ENCODE data around the gene DNER.

Gene DNER

DNA sequence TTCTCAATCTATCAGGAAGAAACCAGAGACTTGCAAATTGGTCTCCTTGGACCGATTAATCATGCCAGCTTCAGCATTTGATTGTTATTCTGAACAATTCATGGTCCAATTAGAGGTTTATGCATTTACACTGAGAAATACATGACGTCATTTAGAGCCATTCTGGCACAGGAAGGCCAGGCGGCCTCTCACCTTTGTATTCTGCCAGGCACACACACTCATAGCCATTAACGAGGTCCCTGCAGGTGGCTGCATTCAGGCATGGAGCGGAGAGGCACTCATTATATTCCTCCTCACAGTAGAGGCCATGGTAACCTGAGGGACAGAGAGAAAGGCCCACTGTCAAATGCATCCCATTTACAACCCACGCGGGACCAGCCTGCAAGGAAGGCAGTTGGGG is 296.4 kb downstream of the DNER start:
- TF ChIP-seq, protein P1, sequence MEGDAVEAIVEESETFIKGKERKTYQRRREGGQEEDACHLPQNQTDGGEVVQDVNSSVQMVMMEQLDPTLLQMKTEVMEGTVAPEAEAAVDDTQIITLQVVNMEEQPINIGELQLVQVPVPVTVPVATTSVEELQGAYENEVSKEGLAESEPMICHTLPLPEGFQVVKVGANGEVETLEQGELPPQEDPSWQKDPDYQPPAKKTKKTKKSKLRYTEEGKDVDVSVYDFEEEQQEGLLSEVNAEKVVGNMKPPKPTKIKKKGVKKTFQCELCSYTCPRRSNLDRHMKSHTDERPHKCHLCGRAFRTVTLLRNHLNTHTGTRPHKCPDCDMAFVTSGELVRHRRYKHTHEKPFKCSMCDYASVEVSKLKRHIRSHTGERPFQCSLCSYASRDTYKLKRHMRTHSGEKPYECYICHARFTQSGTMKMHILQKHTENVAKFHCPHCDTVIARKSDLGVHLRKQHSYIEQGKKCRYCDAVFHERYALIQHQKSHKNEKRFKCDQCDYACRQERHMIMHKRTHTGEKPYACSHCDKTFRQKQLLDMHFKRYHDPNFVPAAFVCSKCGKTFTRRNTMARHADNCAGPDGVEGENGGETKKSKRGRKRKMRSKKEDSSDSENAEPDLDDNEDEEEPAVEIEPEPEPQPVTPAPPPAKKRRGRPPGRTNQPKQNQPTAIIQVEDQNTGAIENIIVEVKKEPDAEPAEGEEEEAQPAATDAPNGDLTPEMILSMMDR (IDR thresholded peaks at IDR 0.05; ENCODE audit: control insufficient read depth, insufficient read depth, low read depth, low read length, missing control alignments) = no peak
- no peak overlapping the region for H3K4me3 ChIP-seq (ENCODE audit: control insufficient read depth, low read depth, low read length)
- no peak for DNase-seq (ENCODE audit: low read depth)

DNA sequence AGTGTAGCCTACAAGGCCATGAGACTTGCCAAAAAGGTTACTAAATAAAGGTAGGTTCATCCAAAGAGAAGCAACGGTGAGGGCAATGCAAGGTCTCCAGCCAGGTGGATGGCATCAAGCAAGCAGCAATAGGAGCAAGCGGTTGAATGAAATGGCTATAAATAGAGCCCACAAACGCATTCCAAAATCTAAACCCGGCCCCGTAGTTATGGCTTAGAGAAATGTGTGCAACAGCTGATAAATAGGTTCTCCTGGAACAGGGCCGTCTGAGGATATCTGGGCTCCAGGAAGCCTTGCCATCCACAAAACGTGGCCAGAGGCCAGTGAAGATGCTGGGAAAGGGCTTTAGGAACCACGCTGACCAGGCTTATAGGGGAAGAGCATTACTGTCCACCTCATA is 297.2 kb downstream of the DNER start:
- TF ChIP-seq, protein P1 (IDR thresholded peaks at IDR 0.05; ENCODE audit: control insufficient read depth, insufficient read depth, low read depth, low read length, missing control alignments) = no peak
- no peak overlapping the region for H3K4me3 ChIP-seq (ENCODE audit: control insufficient read depth, low read depth, low read length)
- no peak for DNase-seq (ENCODE audit: low read depth)

DNA sequence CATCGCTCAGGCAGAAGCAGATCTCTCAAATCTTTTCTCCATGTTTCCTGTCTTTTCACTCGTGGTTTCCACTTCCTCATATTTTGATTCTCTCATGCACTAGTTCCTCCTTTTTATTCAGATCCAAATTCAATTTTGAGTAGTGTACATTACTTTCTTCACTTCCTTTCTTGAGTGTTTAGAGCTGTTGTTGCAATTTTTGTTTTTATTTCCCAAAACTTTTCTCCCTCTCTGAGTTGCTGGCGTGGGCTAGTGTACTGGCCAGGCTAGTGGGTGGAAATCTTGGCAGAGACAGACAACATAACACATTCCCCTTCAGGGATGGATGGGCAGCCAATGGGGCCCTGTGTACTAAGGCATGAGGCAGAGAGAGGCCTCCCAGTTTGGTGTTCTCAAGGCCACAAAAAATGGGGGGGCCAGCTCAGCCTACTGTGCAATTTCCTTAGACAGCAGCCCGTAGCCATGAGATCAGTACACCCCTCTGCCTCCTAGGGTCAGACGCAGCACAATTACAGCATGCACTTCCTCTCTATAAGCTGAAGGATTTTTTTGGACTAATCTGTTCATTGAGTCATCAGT is 298.1 kb downstream of the DNER start:
- TF ChIP-seq, protein P1 (IDR thresholded peaks at IDR 0.05; ENCODE audit: control insufficient read depth, insufficient read depth, low read depth, low read length, missing control alignments) = no peak
- no peak for DNase-seq (ENCODE audit: low read depth)
- H3K4me3 ChIP-seq (ENCODE audit: control insufficient read depth, low read depth, low read length) = no peak overlapping the region

DNA sequence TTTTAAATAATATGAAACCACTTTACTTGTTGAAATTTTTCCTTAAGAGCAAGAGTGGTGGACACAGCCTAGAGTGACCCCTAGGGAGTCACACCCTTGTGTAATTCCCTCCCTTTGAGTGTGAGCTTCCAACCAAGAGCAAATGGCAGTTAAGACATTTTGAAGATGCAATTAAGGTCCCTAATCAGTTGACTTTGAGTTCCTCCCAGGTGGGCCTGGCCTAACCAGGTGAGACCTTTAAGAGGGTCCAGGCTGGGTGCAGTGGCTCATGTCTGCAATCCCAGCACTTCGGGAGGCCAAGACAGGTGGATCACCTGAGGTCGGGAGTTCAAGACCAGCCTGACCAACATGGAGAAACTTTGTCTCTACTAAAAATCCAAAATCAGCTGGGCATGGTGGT is 299.7 kb downstream of the DNER start:
- DNase-seq (ENCODE audit: low read depth) = no peak
- TF ChIP-seq, protein P1 (IDR thresholded peaks at IDR 0.05; ENCODE audit: control insufficient read depth, insufficient read depth, low read depth, low read length, missing control alignments) = no peak
- no peak overlapping the region for H3K4me3 ChIP-seq (ENCODE audit: control insufficient read depth, low read depth, low read length)

DNA sequence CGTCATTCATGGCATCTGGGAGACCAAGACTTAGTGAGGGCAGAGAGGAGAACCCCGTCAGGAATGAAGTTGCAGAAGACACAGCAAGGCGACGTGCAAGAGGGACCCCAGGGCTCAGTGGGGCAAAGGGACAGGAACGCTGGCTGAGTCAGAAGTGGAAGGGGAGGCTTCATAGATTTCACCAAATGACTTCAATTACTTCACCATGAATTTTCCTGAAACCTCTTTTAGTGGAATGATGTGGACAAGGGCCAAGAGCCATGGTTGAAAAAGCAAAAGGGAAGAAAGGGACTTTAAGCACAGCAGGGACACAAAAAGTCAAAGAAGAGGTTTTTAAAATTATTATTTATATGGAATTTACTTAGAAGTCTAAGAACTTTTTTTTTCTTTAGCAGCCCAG is 301.7 kb downstream of the DNER start:
- no peak for DNase-seq (ENCODE audit: low read depth)
- TF ChIP-seq, protein P1 (IDR thresholded peaks at IDR 0.05; ENCODE audit: control insufficient read depth, insufficient read depth, low read depth, low read length, missing control alignments) = no peak
- H3K4me3 ChIP-seq (ENCODE audit: control insufficient read depth, low read depth, low read length) = no peak overlapping the region

DNA sequence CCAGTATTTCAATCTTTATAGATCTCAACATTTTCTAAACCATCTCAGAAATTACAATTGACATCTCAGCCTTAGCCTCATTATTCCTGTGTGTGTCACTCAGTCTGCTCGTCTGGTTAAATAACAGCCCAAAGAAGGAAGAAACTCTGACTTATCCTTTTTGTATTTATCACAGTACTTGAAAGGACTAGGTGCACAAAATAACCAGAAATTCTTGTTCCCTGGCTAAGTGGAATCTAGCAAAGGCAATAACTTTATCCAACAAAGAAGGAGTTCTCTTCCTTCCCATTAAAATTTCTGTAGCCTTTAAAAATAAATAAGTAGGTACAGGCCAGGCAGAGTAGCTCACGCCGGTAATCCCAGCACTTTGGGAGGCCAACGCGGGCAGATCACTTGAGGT is 303.4 kb downstream of the DNER start:
- DNase-seq (ENCODE audit: low read depth) = no peak
- TF ChIP-seq, protein P1 (IDR thresholded peaks at IDR 0.05; ENCODE audit: control insufficient read depth, insufficient read depth, low read depth, low read length, missing control alignments) = no peak
- H3K4me3 ChIP-seq (ENCODE audit: control insufficient read depth, low read depth, low read length) = no peak overlapping the region

DNA sequence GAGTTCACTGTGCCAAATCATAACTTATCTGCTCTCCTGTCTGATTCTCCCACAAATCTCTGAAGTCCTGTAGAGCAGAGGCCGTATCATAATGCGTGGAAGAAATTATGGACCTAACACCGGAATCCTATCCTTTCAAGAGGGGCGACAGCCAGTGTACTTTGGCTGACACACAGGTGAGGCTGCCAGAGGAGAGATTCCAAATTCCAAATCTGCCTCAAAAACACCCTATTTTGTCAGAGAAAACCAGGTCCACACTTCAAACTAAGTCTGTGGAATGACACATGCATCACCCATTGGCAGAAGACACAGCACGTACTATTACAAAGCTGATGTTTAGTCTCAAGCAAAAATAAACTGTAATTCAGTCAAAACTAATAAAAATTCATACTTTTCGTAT is 304.1 kb downstream of the DNER start:
- no peak for DNase-seq (ENCODE audit: low read depth)
- no peak overlapping the region for H3K4me3 ChIP-seq (ENCODE audit: control insufficient read depth, low read depth, low read length)
- TF ChIP-seq, protein P1 (IDR thresholded peaks at IDR 0.05; ENCODE audit: control insufficient read depth, insufficient read depth, low read depth, low read length, missing control alignments) = no peak
